Hematopoietic multipotent progenitor cell treated with erythropoietin and hydrocortisone succinate and interleukin-3 and kit ligand, for 15 days (in vitro differentiated cells): Measurements from ENCODE around the gene HTR4.

Experiments used
- DNase-seq: peaks from one replicate; pipeline ENCODE4 v3.0.0-alpha.2; 2015; ENCODE audit warnings: low spot score

Gene HTR4

GRCh38 chr5:148663509-148663908, 9.2 kb upstream of the HTR4 start:
- no peak for DNase-seq

GRCh38 chr5:148660346-148660660, 6.0 kb upstream of the HTR4 start:
- DNase-seq = no peak

- DNase-seq = no peak
Observed at GRCh38 chr5:148659641-148660345, 5.5 kb upstream of the HTR4 start.

- no peak for DNase-seq
Observed at GRCh38 chr5:148653291-148653835, 964 bp downstream of the HTR4 start.

GRCh38 chr5:148651528-148651927, 2.8 kb downstream of the HTR4 start:
- DNase-seq = no peak

GRCh38 chr5:148645527-148645926, 8.8 kb downstream of the HTR4 start:
- no peak for DNase-seq

- no peak for DNase-seq
Observed at GRCh38 chr5:148641735-148642134, 12.6 kb downstream of the HTR4 start.

- no peak for DNase-seq
Observed at GRCh38 chr5:148640471-148640870, 13.9 kb downstream of the HTR4 start.

- no peak for DNase-seq
Observed at GRCh38 chr5:148639081-148639480, 15.2 kb downstream of the HTR4 start.

- no peak for DNase-seq
Observed at GRCh38 chr5:148636353-148636752, 18.0 kb downstream of the HTR4 start.

GRCh38 chr5:148635321-148636083, 18.8 kb downstream of the HTR4 start:
- DNase-seq = no peak

GRCh38 chr5:148633067-148633377, 21.3 kb downstream of the HTR4 start:
- no peak for DNase-seq

- no peak for DNase-seq
Observed at GRCh38 chr5:148632255-148633066, 21.9 kb downstream of the HTR4 start.

GRCh38 chr5:148626986-148627385, 27.3 kb downstream of the HTR4 start:
- no peak for DNase-seq

GRCh38 chr5:148626081-148626613, 28.2 kb downstream of the HTR4 start:
- DNase-seq = no peak

- no peak for DNase-seq
Observed at GRCh38 chr5:148625250-148625649, 29.1 kb downstream of the HTR4 start.

GRCh38 chr5:148623741-148624140, 30.6 kb downstream of the HTR4 start:
- DNase-seq = no peak

GRCh38 chr5:148623101-148623500, 31.2 kb downstream of the HTR4 start:
- no peak for DNase-seq

- DNase-seq = no peak
Observed at GRCh38 chr5:148620696-148621095, 33.6 kb downstream of the HTR4 start.

- no peak for DNase-seq
Observed at GRCh38 chr5:148620091-148620490, 34.2 kb downstream of the HTR4 start.

- no peak for DNase-seq
Observed at GRCh38 chr5:148619484-148619883, 34.8 kb downstream of the HTR4 start.

- no peak for DNase-seq
Observed at GRCh38 chr5:148615644-148616275, 38.6 kb downstream of the HTR4 start.
